ENCODE data around the gene KCNG2. TPM values are rescaled to one million over a fixed set of nuclear protein-coding genes. Genes with fewer than 3 reads are reported as not detected.

KCNG2 gene
- total and polyA plus RNA-seq, 9 of the 15 experiments (the other 6 are each of a cell fraction or from before 2014, with no cell fraction given): not detected

DNA sequence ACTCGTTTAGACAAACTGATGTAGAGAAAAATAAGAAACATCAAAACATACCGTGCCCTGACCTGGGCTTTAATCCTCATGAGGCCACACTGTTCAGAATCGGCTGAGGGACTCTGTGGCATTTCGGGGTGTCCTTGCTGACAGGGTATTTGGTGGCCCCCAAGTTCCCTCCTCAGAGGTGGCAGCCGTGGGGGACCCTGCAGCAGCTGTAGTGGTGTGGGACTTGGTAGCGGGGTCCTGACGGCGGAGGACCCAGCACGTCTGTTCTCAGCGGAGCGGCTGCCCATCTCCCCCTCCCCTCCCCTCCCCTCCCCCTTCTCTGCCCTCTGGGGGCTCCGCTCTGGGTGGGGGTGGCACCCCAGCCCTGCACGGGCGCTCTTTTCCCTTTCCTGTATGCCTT is 18.4 kb downstream of the KCNG2 start:
- ATAC-seq: no peak
- Histone ChIP-seq H3K27ac (ENCODE audit: extremely low read depth, low read depth, low read length) (no peak overlapping the region), H3K9me3 (replicated peaks; ENCODE audit: control insufficient read depth, insufficient read depth, low read depth, low read length) (no peaks in the 10 kb centered on the region; the same call in 1 of the 2 replicates), H3K27me3 (ENCODE audit: control insufficient read depth in 2 of 2, insufficient read depth in 2 of 2, low read length in 2 of 2) (peaks cover 8 to 52% of the 10 kb centered on the region in 2 experiments; a peak in 3 of 5 replicates), H2AFZ (ENCODE audit: low read depth, low read length) (no peak overlapping the region), H3K4me3 (no peak overlapping the region), H3K9me1 (ENCODE audit: control insufficient read depth, insufficient read depth, low read length) (no peaks in the 10 kb centered on the region), H3K79me2 (ENCODE audit: control insufficient read depth, insufficient read depth, low read length) (no peaks in the 10 kb centered on the region), H3K4me2 (ENCODE audit: insufficient read depth, low read length) (no peak overlapping the region), H3K9ac (ENCODE audit: insufficient read depth in 1 of 2, low read depth in 2 of 2, low read length in 2 of 2) (no peak overlapping the region), H3K4me1 (replicated peaks in 1 of 2; ENCODE audit: control insufficient read depth in 2 of 2, insufficient read depth in 2 of 2, low read length in 2 of 2) (no peaks in the 10 kb centered on the region; a peak in 1 of 5 replicates), H4K20me1 (replicated peaks; ENCODE audit: control insufficient read depth, insufficient read depth, low read length) (no peaks in the 10 kb centered on the region), H3K36me3 (ENCODE audit: control insufficient read depth, insufficient read depth, low read length) (no peaks in the 10 kb centered on the region)
- POLR2A ChIA-PET: no interaction called here
- no peak for DNase-seq (ENCODE audit: extremely low read depth in 1 of 4, low spot score in 3 of 4)
- CTCF ChIA-PET (ENCODE audit: low intra/inter-chr PET ratio): no interaction called here
- TF ChIP-seq FOXK1 (CRISPR knock-in tag; IDR thresholded peaks at IDR 0.05; ENCODE audit: borderline replicate concordance): no peak
- no peak for TF ChIP-seq ARNT (IDR thresholded peaks at IDR 0.05)
- no peak for TF ChIP-seq U2AF1 (optimal IDR thresholded peaks at IDR 0.05; ENCODE audit: low read depth, low read length)
- no peak for TF ChIP-seq SREBF1 (IDR thresholded peaks at IDR 0.05; ENCODE audit: borderline replicate concordance, low read depth, low read length)
- no peak for TF ChIP-seq CREB1 (IDR thresholded peaks at IDR 0.05)
- no peak for TF ChIP-seq CREB1 (CRISPR knock-in tag; IDR thresholded peaks at IDR 0.05)
- no peak for TF ChIP-seq E2F6 (IDR thresholded peaks at IDR 0.05; ENCODE audit: borderline replicate concordance in 1 of 2, extremely low read depth in 1 of 2, insufficient read depth in 1 of 2, insufficient read length in 1 of 2, low read depth in 1 of 2, low read length in 1 of 2, poor library complexity in 1 of 2, severe bottlenecking in 1 of 2)
- TF ChIP-seq, protein P1, sequence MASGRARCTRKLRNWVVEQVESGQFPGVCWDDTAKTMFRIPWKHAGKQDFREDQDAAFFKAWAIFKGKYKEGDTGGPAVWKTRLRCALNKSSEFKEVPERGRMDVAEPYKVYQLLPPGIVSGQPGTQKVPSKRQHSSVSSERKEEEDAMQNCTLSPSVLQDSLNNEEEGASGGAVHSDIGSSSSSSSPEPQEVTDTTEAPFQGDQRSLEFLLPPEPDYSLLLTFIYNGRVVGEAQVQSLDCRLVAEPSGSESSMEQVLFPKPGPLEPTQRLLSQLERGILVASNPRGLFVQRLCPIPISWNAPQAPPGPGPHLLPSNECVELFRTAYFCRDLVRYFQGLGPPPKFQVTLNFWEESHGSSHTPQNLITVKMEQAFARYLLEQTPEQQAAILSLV (tag; IDR thresholded peaks at IDR 0.05): no peak
- no peak for TF ChIP-seq CEBPB (tag; IDR thresholded peaks at IDR 0.05)
- no peak for TF ChIP-seq CHAMP1 (IDR thresholded peaks at IDR 0.05)
- no peak for TF ChIP-seq KLF10 (CRISPR knock-in tag; IDR thresholded peaks at IDR 0.05)
- BruUV-seq (replicated peaks): no TSS peak
- no peak for FAIRE-seq
- intact Hi-C loops (cut with micrococcal nuclease): no loop called here
- 3% methylated on average over 5 of the region's 14 CpGs for WGBS (ENCODE audit: insufficient coverage, low coverage, missing lambda C conversion rate)
- in situ Hi-C loops (cut with MboI): no loop called here

Data from K562 (cell line).